GM20000 (cell line): Measurements from ENCODE around the gene TTLL1.

Source experiments
- DNase-seq: peaks from one replicate; pipeline ENCODE4 v3.0.0; 2012; ENCODE audit warnings: low spot score
- CTCF ChIP-seq: IDR thresholded peaks from 2 replicates; pipeline ENCODE4 v1.5.1; 2012; ENCODE audit warnings: mild to moderate bottlenecking, control low read depth; ENCODE audit errors: extremely low read depth, missing control alignments

Gene TTLL1

GRCh38 chr22:43118024-43118849 lies 29.0 kb upstream of the TTLL1 start:
- DNase-seq, result no peak
- TF ChIP-seq CTCF, result no peak

GRCh38 chr22:43116932-43117331 lies 27.7 kb upstream of the TTLL1 start:
- DNase-seq, result no peak
- TF ChIP-seq CTCF, result no peak

- no peak for TF ChIP-seq CTCF
- no peak for DNase-seq
Observed at GRCh38 chr22:43114958-43115357, 25.8 kb upstream of the TTLL1 start.

- DNase-seq, result no peak
- no peak for TF ChIP-seq CTCF
Observed at GRCh38 chr22:43113526-43114251, 24.5 kb upstream of the TTLL1 start.

GRCh38 chr22:43110927-43111623 lies 21.9 kb upstream of the TTLL1 start:
- DNase-seq, result peak; percentile 69

GRCh38 chr22:43110444-43110926 lies 21.3 kb upstream of the TTLL1 start, which contains the start of gene BIK:
TSS of gene BIK (plus strand) at chr22:43110750. CDS start at chr22:43124023, 13,273 bp downstream.
- TF ChIP-seq CTCF, result no peak
- peak; percentile 72 for DNase-seq

More at GRCh38 chr22:43110927-43111623, 21.9 kb upstream of the TTLL1 start:
- TF ChIP-seq CTCF, result no peak
